Measurements from ENCODE around the gene BGN.

DNA sequence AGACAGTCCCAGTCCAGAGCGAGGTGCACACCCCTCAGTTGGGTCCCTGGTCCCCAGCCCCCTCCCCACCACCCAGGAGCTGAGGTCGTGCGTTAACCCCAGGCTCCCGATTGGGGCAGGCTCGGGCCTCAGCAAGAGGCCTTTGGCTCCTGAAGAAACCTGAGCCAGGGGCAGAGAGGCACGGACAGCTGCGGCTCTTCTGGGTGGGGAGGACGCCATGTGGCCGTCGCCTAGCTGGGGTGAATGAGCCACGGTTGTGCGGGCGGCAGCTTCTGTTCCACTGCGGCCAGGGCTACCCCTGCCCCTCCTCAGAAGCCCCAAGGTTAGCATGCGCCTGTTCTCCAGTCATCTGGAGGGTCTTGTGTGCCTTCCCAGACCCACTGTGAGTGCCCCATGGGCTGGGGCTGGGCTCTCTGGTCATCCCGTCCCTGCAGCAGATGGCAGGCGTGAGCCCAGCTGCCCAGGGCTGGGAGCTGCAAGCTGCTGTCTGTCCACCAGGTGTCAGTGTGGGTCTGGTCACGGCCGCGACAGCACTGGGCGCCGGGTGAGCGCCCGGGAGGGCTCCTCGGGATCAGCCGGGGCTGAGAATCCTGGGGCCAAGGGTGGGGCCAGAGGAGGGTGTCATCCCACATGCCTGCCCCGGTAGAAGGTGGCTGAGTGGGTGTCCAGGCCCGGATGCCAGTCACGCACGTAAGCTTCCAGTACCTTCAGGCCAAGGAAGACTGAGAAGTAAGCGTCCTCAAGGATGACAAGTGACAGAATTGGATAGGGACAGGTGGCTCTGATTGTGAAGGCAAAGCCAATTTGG, 44.6 kb downstream of the BGN start:
- TF ChIP-seq, protein P1, sequence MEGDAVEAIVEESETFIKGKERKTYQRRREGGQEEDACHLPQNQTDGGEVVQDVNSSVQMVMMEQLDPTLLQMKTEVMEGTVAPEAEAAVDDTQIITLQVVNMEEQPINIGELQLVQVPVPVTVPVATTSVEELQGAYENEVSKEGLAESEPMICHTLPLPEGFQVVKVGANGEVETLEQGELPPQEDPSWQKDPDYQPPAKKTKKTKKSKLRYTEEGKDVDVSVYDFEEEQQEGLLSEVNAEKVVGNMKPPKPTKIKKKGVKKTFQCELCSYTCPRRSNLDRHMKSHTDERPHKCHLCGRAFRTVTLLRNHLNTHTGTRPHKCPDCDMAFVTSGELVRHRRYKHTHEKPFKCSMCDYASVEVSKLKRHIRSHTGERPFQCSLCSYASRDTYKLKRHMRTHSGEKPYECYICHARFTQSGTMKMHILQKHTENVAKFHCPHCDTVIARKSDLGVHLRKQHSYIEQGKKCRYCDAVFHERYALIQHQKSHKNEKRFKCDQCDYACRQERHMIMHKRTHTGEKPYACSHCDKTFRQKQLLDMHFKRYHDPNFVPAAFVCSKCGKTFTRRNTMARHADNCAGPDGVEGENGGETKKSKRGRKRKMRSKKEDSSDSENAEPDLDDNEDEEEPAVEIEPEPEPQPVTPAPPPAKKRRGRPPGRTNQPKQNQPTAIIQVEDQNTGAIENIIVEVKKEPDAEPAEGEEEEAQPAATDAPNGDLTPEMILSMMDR (IDR thresholded peaks at IDR 0.05): peak; percentile 40 to 65 (median 60)
- TF ChIP-seq POLR2A (IDR thresholded peaks at IDR 0.05) (no peak), POLR2AphosphoS5 (IDR thresholded peaks at IDR 0.05) (no peak)
